ENCODE measurements around the gene CDH12.

DNA sequence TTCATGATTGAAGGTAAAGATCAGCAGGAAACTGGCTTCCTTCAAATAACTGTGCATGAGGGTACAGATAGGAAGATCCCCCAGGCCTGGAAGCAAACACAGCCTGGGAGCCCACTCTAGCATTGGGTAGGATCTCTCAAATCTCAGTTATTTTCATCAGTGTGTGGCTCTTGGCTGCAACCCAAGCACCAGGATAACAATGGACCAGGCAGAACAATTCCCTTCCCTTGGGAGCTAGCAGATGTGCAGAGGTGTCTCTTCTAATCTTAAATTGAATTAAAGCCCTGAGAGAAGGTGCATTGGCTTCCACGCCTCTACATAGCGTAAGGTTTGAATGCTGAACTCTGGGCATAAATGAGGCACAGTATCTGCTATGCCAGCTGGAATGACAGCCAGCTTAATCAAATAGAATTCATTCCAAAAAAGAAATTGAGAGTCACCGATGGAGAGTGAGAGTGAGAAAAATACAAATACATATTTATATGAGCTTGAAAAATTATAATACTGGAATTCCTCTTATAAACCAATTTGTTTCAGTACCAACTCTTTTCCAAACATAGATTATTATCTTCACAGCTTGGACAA is 957.3 kb downstream of the CDH12 start:
- TF ChIP-seq, protein P1, sequence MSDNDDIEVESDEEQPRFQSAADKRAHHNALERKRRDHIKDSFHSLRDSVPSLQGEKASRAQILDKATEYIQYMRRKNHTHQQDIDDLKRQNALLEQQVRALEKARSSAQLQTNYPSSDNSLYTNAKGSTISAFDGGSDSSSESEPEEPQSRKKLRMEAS (IDR thresholded peaks at IDR 0.05): no peak
- TF ChIP-seq EP300 (IDR thresholded peaks at IDR 0.05; ENCODE audit: borderline replicate concordance): no peak
- no peak for TF ChIP-seq TAF1 (IDR thresholded peaks at IDR 0.05; ENCODE audit: low read depth)
- TF ChIP-seq YY1 (IDR thresholded peaks at IDR 0.05; ENCODE audit: low read depth): no peak
- TF ChIP-seq, protein P2, sequence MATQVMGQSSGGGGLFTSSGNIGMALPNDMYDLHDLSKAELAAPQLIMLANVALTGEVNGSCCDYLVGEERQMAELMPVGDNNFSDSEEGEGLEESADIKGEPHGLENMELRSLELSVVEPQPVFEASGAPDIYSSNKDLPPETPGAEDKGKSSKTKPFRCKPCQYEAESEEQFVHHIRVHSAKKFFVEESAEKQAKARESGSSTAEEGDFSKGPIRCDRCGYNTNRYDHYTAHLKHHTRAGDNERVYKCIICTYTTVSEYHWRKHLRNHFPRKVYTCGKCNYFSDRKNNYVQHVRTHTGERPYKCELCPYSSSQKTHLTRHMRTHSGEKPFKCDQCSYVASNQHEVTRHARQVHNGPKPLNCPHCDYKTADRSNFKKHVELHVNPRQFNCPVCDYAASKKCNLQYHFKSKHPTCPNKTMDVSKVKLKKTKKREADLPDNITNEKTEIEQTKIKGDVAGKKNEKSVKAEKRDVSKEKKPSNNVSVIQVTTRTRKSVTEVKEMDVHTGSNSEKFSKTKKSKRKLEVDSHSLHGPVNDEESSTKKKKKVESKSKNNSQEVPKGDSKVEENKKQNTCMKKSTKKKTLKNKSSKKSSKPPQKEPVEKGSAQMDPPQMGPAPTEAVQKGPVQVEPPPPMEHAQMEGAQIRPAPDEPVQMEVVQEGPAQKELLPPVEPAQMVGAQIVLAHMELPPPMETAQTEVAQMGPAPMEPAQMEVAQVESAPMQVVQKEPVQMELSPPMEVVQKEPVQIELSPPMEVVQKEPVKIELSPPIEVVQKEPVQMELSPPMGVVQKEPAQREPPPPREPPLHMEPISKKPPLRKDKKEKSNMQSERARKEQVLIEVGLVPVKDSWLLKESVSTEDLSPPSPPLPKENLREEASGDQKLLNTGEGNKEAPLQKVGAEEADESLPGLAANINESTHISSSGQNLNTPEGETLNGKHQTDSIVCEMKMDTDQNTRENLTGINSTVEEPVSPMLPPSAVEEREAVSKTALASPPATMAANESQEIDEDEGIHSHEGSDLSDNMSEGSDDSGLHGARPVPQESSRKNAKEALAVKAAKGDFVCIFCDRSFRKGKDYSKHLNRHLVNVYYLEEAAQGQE (IDR thresholded peaks at IDR 0.05; ENCODE audit: low read depth): no peak
- no peak for TF ChIP-seq ZBTB7A (IDR thresholded peaks at IDR 0.05; ENCODE audit: low read depth)
- TF ChIP-seq RAD21 (IDR thresholded peaks at IDR 0.05; ENCODE audit: low read depth): no peak
- TF ChIP-seq CEBPB (IDR thresholded peaks at IDR 0.05): no peak
